Kidney epithelial cell (primary cell): ENCODE measurements around the gene ADRA2C. TPM values are rescaled to one million over a fixed set of nuclear protein-coding genes. Genes with fewer than 3 reads are reported as not detected.

Experiments
- DNase-seq: peaks from one replicate; pipeline ENCODE4 v3.0.0-alpha.2; 2010; ENCODE audit warnings: low read depth
- H3K27me3 ChIP-seq: 2 replicates; pipeline ENCODE4 v1.6.0; 2011; ENCODE audit warnings: low read length; ENCODE audit not compliant: control insufficient read depth, insufficient read depth
- H3K36me3 ChIP-seq: 2 replicates; pipeline ENCODE4 v1.5.1; 2011; ENCODE audit warnings: low read length; ENCODE audit not compliant: control insufficient read depth, insufficient read depth
- H3K4me3 ChIP-seq: 2 replicates; pipeline ENCODE4 v1.5.1; 2011; ENCODE audit warnings: low read depth, mild to moderate bottlenecking, control low read depth, low read length
- total RNA-seq: library from RNA; depleted of rRNA; stranded (reverse); fragments of >200 nt; gene quantifications from 2 replicates; pipeline ENCODE4 v1.2.3, GENCODE V29; 2015
- TF ChIP-seq, protein P1 (sequence below): IDR thresholded peaks from 2 replicates; pipeline ENCODE4 v1.5.1; 2011; ENCODE audit warnings: mild to moderate bottlenecking, moderate library complexity, low read length, control low read depth, inconsistent platforms; ENCODE audit not compliant: insufficient read depth, poor library complexity, severe bottlenecking

Gene ADRA2C
- total RNA-seq, 1 donor from 2014 or later: 1.0 TPM

DNA sequence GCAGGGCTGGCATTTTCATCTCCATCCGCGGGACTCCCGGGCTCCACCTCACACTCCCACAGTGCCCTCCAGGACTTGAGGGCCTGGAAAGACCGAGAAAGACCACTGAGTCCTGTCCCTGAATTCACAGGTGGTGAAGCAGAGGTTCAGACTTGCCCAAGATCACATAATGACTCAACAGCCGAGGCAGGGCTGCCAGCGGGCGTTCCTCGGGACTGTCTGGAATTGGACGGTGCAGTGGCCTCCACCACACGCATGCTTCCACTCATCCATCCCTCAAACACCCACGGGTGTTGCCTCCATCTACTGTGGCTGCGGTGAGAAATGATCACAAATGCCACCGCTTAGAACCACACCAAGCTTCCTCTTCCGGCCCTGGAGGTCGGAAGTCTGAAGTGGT is 6.9 kb upstream of the ADRA2C start:
- no peak for DNase-seq
- Histone ChIP-seq H3K4me3 (no peak overlapping the region), H3K27me3 (peaks cover 9% of the 10 kb centered on the region), H3K36me3 (no peaks in the 10 kb centered on the region)
- TF ChIP-seq, protein P1, sequence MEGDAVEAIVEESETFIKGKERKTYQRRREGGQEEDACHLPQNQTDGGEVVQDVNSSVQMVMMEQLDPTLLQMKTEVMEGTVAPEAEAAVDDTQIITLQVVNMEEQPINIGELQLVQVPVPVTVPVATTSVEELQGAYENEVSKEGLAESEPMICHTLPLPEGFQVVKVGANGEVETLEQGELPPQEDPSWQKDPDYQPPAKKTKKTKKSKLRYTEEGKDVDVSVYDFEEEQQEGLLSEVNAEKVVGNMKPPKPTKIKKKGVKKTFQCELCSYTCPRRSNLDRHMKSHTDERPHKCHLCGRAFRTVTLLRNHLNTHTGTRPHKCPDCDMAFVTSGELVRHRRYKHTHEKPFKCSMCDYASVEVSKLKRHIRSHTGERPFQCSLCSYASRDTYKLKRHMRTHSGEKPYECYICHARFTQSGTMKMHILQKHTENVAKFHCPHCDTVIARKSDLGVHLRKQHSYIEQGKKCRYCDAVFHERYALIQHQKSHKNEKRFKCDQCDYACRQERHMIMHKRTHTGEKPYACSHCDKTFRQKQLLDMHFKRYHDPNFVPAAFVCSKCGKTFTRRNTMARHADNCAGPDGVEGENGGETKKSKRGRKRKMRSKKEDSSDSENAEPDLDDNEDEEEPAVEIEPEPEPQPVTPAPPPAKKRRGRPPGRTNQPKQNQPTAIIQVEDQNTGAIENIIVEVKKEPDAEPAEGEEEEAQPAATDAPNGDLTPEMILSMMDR: no peak

DNA sequence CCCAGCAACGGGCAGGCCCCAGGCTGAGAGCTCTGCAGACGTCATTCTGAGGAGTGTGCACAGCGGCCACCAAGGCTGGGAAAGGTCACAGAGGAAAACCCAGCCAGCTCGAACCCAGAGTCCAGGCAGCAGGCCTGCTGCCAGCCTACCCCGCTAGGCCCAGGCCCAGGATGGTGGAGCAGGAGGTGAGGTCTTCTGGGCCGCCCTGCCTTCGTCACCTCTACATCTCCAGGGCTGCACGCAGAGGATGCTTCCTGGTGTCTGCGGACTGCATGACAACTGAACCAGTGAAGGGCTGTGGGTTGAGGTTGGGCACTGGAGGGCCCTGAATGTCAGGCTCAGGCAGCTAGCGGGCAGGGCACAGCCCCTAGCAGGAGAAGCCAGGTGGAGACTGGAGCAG is 5.8 kb upstream of the ADRA2C start:
- Histone ChIP-seq H3K27me3 (peaks cover 14% of the 10 kb centered on the region), H3K36me3 (no peaks in the 10 kb centered on the region), H3K4me3 (no peak overlapping the region)
- no peak for DNase-seq
- TF ChIP-seq, protein P1: no peak

DNA sequence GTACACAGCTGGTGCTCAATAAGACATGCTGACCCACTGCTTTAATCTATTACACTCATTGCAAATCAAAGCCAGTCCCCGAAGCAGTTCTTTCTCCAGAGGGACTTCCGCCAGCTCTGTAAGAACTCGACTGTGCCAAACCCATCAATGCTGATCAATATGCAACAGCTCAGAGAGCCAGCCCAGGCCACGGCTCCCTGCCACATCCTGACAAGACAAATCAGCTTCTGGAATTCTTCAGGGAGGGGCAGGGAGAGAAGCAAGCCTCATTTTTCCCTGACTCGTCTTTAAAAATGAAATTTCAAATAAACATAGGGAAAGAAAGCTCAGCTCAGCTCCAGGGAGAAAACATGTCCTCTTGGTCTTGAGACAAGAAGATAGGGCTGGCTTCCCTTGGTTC is 5.3 kb upstream of the ADRA2C start:
- H3K27me3 ChIP-seq: peaks cover 15% of the 10 kb centered on the region
- TF ChIP-seq, protein P1: no peak

GRCh38 chr4:3762264-3762663 is 3.9 kb upstream of the ADRA2C start:
- Histone ChIP-seq H3K27me3 (peaks cover 23% of the 10 kb centered on the region), H3K4me3 (no peak overlapping the region), H3K36me3 (no peaks in the 10 kb centered on the region)
- TF ChIP-seq, protein P1: no peak
- DNase-seq: no peak

More for the DNA sequence above, 5.3 kb upstream of the ADRA2C start:
- no peak for DNase-seq
- Histone ChIP-seq H3K4me3 (no peak overlapping the region), H3K36me3 (no peaks in the 10 kb centered on the region)

GRCh38 chr4:3762753-3763549 is 3.2 kb upstream of the ADRA2C start:
- TF ChIP-seq, protein P1: no peak
- DNase-seq: no peak
- Histone ChIP-seq H3K27me3 (peaks cover 28% of the 10 kb centered on the region), H3K4me3 (no peak overlapping the region), H3K36me3 (no peaks in the 10 kb centered on the region)

DNA sequence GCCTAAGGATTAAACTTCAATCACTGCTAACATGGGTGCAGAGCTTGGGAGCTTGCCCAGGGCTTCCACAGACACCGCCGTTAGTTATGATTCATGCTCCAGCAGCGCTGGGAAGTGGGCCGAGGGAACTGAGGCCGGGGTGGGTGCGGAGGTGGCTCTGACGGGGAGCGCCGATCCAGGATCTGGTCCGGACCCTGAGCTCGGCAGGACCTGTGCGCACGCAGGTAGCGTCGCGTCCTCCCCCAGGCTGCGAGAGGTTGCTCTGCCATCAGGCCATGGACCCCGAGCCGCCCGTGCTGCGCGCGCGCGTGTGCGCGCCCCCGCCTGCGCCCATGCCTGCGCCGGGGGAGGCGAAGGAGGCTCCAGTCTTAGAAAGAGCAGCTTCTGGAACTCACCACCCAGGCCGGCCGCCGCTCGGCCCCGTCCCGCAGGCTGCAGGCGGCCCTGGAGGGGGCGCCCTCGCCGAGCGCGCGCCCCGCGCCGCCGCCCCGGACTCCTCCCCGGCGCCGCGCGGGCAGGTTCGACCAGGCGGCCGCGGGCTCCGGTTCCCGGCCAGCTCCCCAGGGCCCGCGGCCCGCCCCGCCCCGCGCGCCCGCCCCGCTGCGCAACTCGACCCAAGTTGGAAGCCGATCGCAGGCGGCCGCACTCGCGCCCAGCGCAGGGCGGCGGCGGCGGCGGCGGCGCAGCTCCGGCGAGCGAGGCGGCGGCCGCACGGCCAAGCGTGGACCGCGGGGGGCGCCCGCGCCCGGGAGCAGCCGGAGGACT is 732 bp upstream of the ADRA2C start:
- H3K4me3 ChIP-seq: peak overlapping the region; percentile 13
- TF ChIP-seq, protein P1: no peak
- DNase-seq: no peak
- peaks cover 49% of the 10 kb centered on the region for H3K27me3 ChIP-seq
- no peaks in the 10 kb centered on the region for H3K36me3 ChIP-seq
